Ishikawa (cell line): ENCODE measurements around the gene SATB1.

ENCODE experiments used
- CEBPB ChIP-seq: IDR thresholded peaks from 2 replicates; pipeline ENCODE4 v1.6.1; 2012
- CREB1 ChIP-seq: IDR thresholded peaks from 2 replicates; pipeline ENCODE4 v1.6.1; 2012; ENCODE audit warnings: low read depth
- EGR1 ChIP-seq: IDR thresholded peaks from 2 replicates; pipeline ENCODE4 v1.6.1; 2012
- EP300 ChIP-seq: IDR thresholded peaks from 2 replicates; pipeline ENCODE4 v1.6.1; 2012; ENCODE audit warnings: borderline replicate concordance
- FOXM1 ChIP-seq: IDR thresholded peaks from 2 replicates; pipeline ENCODE4 v1.6.1; 2012; ENCODE audit warnings: low read depth, borderline replicate concordance
- MAX ChIP-seq: IDR thresholded peaks from 2 replicates; pipeline ENCODE4 v1.6.1; 2012
- NFIC ChIP-seq: IDR thresholded peaks from 2 replicates; pipeline ENCODE4 v1.6.1; 2012
- RAD21 ChIP-seq: IDR thresholded peaks from 2 replicates; pipeline ENCODE4 v1.6.1; 2012; ENCODE audit warnings: low read depth
- REST ChIP-seq: IDR thresholded peaks from 2 replicates; pipeline ENCODE4 v1.6.1; 2012; ENCODE audit warnings: low read depth, mild to moderate bottlenecking
- TAF1 ChIP-seq: IDR thresholded peaks from 2 replicates; pipeline ENCODE4 v1.6.1; 2012; ENCODE audit warnings: low read depth, mild to moderate bottlenecking
- TCF12 ChIP-seq: IDR thresholded peaks from 2 replicates; pipeline ENCODE4 v1.6.1; 2012; ENCODE audit warnings: low read depth
- TEAD4 ChIP-seq: IDR thresholded peaks from 2 replicates; pipeline ENCODE4 v1.6.1; 2012
- YY1 ChIP-seq: IDR thresholded peaks from 2 replicates; pipeline ENCODE4 v1.6.1; 2012; ENCODE audit warnings: low read depth
- ZBTB7A ChIP-seq: IDR thresholded peaks from 2 replicates; pipeline ENCODE4 v1.6.1; 2012; ENCODE audit warnings: low read depth
- TF ChIP-seq, protein P1 (sequence below): IDR thresholded peaks from 2 replicates; pipeline ENCODE4 v1.6.1; 2012

Gene SATB1

GRCh38 chr3:18372786-18373405 lies 52.2 kb downstream of the SATB1 start:
- TF ChIP-seq TEAD4 (no peak), CEBPB (no peak), ZBTB7A (no peak), EGR1 (no peak), CREB1 (no peak), YY1 (no peak)

DNA sequence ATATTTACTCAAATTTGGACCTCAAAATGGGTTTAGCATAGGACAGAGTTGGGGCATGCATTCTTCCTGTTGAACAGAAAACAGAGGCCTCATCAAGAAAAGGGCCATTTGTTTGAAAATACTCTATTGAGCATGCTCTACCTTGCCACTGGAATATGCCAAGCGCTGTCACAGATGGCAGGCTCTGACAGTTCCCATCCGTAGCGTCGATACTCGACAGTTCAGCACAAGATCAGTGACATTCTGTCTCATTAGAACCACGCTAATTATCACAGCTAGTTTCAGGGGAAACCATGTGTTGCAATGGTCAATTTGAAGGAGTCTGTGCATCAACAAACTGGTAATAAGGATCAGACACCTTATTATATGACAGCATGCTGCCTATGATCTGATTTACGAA lies 54.5 kb downstream of the SATB1 start:
- TF ChIP-seq YY1 (no peak), ZBTB7A (no peak), NFIC (no peak), TCF12 (no peak), CEBPB (no peak), CREB1 (no peak), EGR1 (no peak), TAF1 (no peak), RAD21 (no peak), MAX (no peak), FOXM1 (no peak)
- TF ChIP-seq, protein P1, sequence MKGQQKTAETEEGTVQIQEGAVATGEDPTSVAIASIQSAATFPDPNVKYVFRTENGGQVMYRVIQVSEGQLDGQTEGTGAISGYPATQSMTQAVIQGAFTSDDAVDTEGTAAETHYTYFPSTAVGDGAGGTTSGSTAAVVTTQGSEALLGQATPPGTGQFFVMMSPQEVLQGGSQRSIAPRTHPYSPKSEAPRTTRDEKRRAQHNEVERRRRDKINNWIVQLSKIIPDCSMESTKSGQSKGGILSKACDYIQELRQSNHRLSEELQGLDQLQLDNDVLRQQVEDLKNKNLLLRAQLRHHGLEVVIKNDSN: no peak

- TF ChIP-seq EGR1 (no peak), TAF1 (no peak)
- TF ChIP-seq, protein P1: no peak
Measured at GRCh38 chr3:18369551-18370185, 55.5 kb downstream of the SATB1 start.

- TF ChIP-seq TCF12 (no peak), RAD21 (no peak), EGR1 (no peak), TAF1 (no peak), TEAD4 (no peak), REST (no peak), NFIC (no peak), MAX (no peak)
- TF ChIP-seq, protein P1: no peak
Measured at GRCh38 chr3:18366258-18366657, 58.9 kb downstream of the SATB1 start.

DNA sequence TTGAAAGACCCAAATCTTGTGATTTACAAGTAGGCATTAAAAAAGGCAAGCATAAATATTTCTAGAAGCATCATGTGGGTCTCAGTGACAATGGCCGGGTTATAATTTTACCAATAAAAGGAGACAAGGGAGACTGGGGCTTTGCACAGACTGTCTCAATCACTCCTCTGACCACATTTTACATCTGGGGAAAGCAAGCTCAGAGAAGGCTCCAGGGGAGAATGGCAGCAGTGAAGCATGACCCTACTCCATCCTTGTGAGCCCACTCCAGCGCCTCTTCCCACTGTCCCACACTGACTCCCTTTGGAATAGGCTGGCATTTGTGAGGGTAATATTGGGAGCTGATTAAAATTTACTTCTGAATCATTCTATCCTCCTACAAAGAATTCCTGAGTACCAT lies 61.8 kb downstream of the SATB1 start:
- no peak for TF ChIP-seq EGR1
- no peak for TF ChIP-seq FOXM1
- TF ChIP-seq TCF12: no peak
- TF ChIP-seq, protein P1: no peak
- no peak for TF ChIP-seq YY1
- TF ChIP-seq TEAD4: no peak
- TF ChIP-seq REST: no peak
- no peak for TF ChIP-seq CEBPB

- TF ChIP-seq ZBTB7A (no peak), YY1 (no peak), CREB1 (no peak), TAF1 (no peak), NFIC (no peak), MAX (no peak), RAD21 (no peak), EP300 (no peak), TEAD4 (no peak), EGR1 (no peak), CEBPB (no peak)
- TF ChIP-seq, protein P1: no peak
Measured at GRCh38 chr3:18357747-18358146, 67.4 kb downstream of the SATB1 start.
